ENCODE data around the gene DUSP16.
"Not testable (repeated sequence)": the region's sequence is repeated elsewhere in the genome, so short reads cannot be mapped to it uniquely, and the experiment has no call there.

The DUSP16 gene

GRCh38 chr12:12543959-12544358 is 18.7 kb downstream of the DUSP16 start:
- DNase-seq: no peak

GRCh38 chr12:12542964-12543363 is 19.7 kb downstream of the DUSP16 start:
- no peak for DNase-seq

- DNase-seq: no peak
Measured at GRCh38 chr12:12542286-12542685, 20.4 kb downstream of the DUSP16 start.

- DNase-seq: no peak
Measured at GRCh38 chr12:12541782-12542181, 20.9 kb downstream of the DUSP16 start.

- no peak for DNase-seq
Measured at GRCh38 chr12:12540261-12541013, 22.2 kb downstream of the DUSP16 start.

GRCh38 chr12:12539028-12539810 is 23.4 kb downstream of the DUSP16 start:
- DNase-seq: no peak

- DNase-seq: no peak
Measured at GRCh38 chr12:12538535-12538934, 24.1 kb downstream of the DUSP16 start.

GRCh38 chr12:12537421-12537820 is 25.2 kb downstream of the DUSP16 start:
- DNase-seq: no peak

GRCh38 chr12:12534975-12535374 is 27.7 kb downstream of the DUSP16 start:
- DNase-seq: no peak

GRCh38 chr12:12534166-12534866 is 28.3 kb downstream of the DUSP16 start:
- no peak for DNase-seq

- DNase-seq: no peak
Measured at GRCh38 chr12:12533238-12533829, 29.3 kb downstream of the DUSP16 start.

- no peak for DNase-seq
Measured at GRCh38 chr12:12531194-12531593, 31.5 kb downstream of the DUSP16 start.

GRCh38 chr12:12529783-12530421 is 32.8 kb downstream of the DUSP16 start:
- no peak for DNase-seq

- DNase-seq: no peak
Measured at GRCh38 chr12:12528361-12529270, 34.0 kb downstream of the DUSP16 start.

GRCh38 chr12:12527820-12528296 is 34.8 kb downstream of the DUSP16 start:
- DNase-seq: peak in 1 of 4 experiments; percentile 11

GRCh38 chr12:12524128-12524527 is 38.5 kb downstream of the DUSP16 start:
- no peak for DNase-seq

- DNase-seq: no peak
Measured at GRCh38 chr12:12523229-12523628, 39.4 kb downstream of the DUSP16 start.

- DNase-seq: not testable (repeated sequence)
Measured at GRCh38 chr12:12522657-12523056, 40.0 kb downstream of the DUSP16 start.

- DNase-seq: no peak
Measured at GRCh38 chr12:12521888-12522287, 40.8 kb downstream of the DUSP16 start.

- DNase-seq: no peak
Measured at GRCh38 chr12:12521044-12521485, 41.6 kb downstream of the DUSP16 start.

GRCh38 chr12:12520273-12520672 is 42.4 kb downstream of the DUSP16 start:
- DNase-seq: no peak
